ENCODE measurements around the gene RPRD1B.

Gene RPRD1B

GRCh38 chr20:38040276-38040675, 6.7 kb downstream of the RPRD1B start:
- WGBS, 2 experiments: 30 to 59% methylated on average over 1 of the region's 1 CpG
- H3K36me3 ChIP-seq (ENCODE audit: control insufficient read depth, insufficient read depth, low read length): peaks cover 15% of the 10 kb centered on the region
- no peaks in the 10 kb centered on the region for H3K9me3 ChIP-seq (ENCODE audit: control insufficient read depth, low read length)
- no peaks in the 10 kb centered on the region for H3K4me1 ChIP-seq (ENCODE audit: control insufficient read depth, insufficient read depth, low read length)
- no peak overlapping the region for H3K4me3 ChIP-seq (ENCODE audit: insufficient read depth, low read depth, low read length)
- H3K27ac ChIP-seq (ENCODE audit: insufficient read depth, low read depth, low read length, poor library complexity, severe bottlenecking): no peak overlapping the region
- H3K27me3 ChIP-seq (ENCODE audit: control insufficient read depth, insufficient read depth, low read length, poor library complexity, severe bottlenecking): no peaks in the 10 kb centered on the region

DNA sequence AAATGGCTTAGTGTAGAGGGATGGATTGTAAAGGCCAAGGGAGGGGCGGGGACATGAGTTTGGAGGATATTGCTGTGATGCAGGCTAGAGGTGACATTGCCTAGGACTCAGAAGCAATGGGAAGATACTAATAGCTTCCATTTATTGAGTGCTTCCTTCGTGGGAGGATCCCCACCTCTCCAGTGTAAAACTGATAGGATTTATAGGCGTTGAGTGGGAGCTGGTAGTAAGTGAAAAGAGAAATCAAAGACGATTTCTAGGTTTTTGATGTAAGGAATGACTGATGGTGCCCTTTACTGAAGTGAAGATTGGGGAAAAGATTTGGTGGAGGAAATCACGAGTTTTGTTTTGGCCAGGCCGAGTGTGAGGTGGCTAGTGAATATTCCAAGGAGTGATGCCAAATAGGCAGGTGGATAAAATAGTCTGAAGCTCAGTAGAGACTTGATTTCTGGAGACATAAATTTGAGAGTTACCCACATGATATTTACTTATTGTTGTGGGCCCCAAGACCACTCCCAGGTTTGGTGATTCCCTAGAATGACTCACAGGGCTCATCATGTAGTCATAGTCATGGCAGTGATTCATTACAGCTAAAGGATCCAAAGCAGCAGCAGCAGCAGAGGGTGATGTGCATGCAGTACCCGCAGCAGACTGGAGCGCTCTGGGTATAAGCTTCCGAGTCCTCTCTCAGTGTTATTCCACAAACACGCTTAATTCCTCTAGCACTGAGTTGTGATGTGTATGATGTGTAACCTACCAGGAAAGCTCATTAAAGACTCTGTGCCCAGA, 10.2 kb downstream of the RPRD1B start:
- no peak overlapping the region for H3K27ac ChIP-seq (ENCODE audit: insufficient read depth, low read depth, low read length, poor library complexity, severe bottlenecking)
- peaks cover 7% of the 10 kb centered on the region for H3K36me3 ChIP-seq (ENCODE audit: control insufficient read depth, insufficient read depth, low read length)
- H3K27me3 ChIP-seq (ENCODE audit: control insufficient read depth, insufficient read depth, low read length, poor library complexity, severe bottlenecking): no peaks in the 10 kb centered on the region
- 92 to 95% methylated on average over 10 of the region's 10 CpGs for WGBS, 2 experiments
- H3K9me3 ChIP-seq (ENCODE audit: control insufficient read depth, low read length): no peaks in the 10 kb centered on the region
- H3K4me3 ChIP-seq (ENCODE audit: insufficient read depth, low read depth, low read length): no peak overlapping the region
- H3K4me1 ChIP-seq (ENCODE audit: control insufficient read depth, insufficient read depth, low read length): peaks cover 7% of the 10 kb centered on the region

- no peaks in the 10 kb centered on the region for H3K27me3 ChIP-seq (ENCODE audit: control insufficient read depth, insufficient read depth, low read length, poor library complexity, severe bottlenecking)
- no peak overlapping the region for H3K27ac ChIP-seq (ENCODE audit: insufficient read depth, low read depth, low read length, poor library complexity, severe bottlenecking)
- peaks cover 7% of the 10 kb centered on the region for H3K36me3 ChIP-seq (ENCODE audit: control insufficient read depth, insufficient read depth, low read length)
- H3K4me3 ChIP-seq (ENCODE audit: insufficient read depth, low read depth, low read length): no peak overlapping the region
- 73 to 89% methylated on average over 2 to 3 of the region's 3 CpGs for WGBS, 2 experiments
- no peaks in the 10 kb centered on the region for H3K9me3 ChIP-seq (ENCODE audit: control insufficient read depth, low read length)
- H3K4me1 ChIP-seq (ENCODE audit: control insufficient read depth, insufficient read depth, low read length): peaks cover 7% of the 10 kb centered on the region
Observed at GRCh38 chr20:38044685-38045084, 11.1 kb downstream of the RPRD1B start.

- Histone ChIP-seq H3K9me3 (ENCODE audit: control insufficient read depth, low read length) (no peaks in the 10 kb centered on the region), H3K36me3 (ENCODE audit: control insufficient read depth, insufficient read depth, low read length) (peaks cover 7% of the 10 kb centered on the region), H3K4me3 (ENCODE audit: insufficient read depth, low read depth, low read length) (no peak overlapping the region), H3K4me1 (ENCODE audit: control insufficient read depth, insufficient read depth, low read length) (peaks cover 7% of the 10 kb centered on the region), H3K27ac (ENCODE audit: insufficient read depth, low read depth, low read length, poor library complexity, severe bottlenecking) (no peak overlapping the region), H3K27me3 (ENCODE audit: control insufficient read depth, insufficient read depth, low read length, poor library complexity, severe bottlenecking) (no peaks in the 10 kb centered on the region)
- WGBS, 2 experiments: 70 to 76% methylated on average over 4 of the region's 4 CpGs
Observed at GRCh38 chr20:38046572-38046971, 13.0 kb downstream of the RPRD1B start.

DNA sequence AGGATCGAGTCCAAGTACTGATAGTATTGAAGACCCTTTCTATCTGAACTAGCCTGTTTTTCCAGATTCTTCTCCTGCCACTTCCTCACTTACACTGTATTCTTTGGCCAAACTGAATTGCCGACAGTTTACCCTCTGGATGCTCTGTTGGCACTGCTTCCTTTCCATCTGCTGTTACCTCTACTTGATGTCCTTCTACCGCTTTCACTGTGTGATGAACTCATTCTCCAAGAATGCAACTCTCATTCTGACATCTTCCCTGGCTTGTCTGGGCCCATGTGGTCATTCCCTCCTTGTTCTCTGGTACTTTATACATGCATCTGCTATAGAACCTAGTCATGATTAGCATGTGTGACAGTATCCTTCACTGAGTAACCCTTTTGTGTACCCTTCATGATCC, 16.3 kb downstream of the RPRD1B start:
- Histone ChIP-seq H3K36me3 (ENCODE audit: control insufficient read depth, insufficient read depth, low read length) (peaks cover 4% of the 10 kb centered on the region), H3K4me3 (ENCODE audit: insufficient read depth, low read depth, low read length) (no peak overlapping the region), H3K4me1 (ENCODE audit: control insufficient read depth, insufficient read depth, low read length) (peaks cover 7% of the 10 kb centered on the region), H3K27me3 (ENCODE audit: control insufficient read depth, insufficient read depth, low read length, poor library complexity, severe bottlenecking) (no peaks in the 10 kb centered on the region), H3K27ac (ENCODE audit: insufficient read depth, low read depth, low read length, poor library complexity, severe bottlenecking) (no peak overlapping the region), H3K9me3 (ENCODE audit: control insufficient read depth, low read length) (no peaks in the 10 kb centered on the region)
- WGBS, 2 experiments: 94 to 96% methylated on average over 3 of the region's 3 CpGs

DNA sequence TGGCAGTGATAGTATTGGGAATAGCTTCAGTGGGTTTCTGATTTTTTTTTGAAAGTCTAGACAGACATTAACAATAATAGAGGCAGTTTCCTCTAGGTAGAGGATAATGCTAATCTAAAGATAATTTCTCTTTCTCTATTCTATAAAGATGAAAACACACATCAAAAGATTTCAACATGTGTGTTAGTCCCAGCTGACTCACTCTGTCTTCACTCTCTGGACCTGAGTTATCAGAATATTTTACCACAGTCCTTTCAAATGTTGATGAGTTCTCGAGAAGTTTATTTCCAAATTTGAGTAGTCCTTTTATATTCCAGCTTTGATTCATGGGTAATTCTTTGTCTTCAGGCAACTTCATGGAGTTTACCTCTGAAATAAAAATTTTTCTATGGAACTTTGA, 17.1 kb downstream of the RPRD1B start:
- Histone ChIP-seq H3K9me3 (ENCODE audit: control insufficient read depth, low read length) (no peaks in the 10 kb centered on the region), H3K36me3 (ENCODE audit: control insufficient read depth, insufficient read depth, low read length) (peaks cover 4% of the 10 kb centered on the region), H3K27me3 (ENCODE audit: control insufficient read depth, insufficient read depth, low read length, poor library complexity, severe bottlenecking) (no peaks in the 10 kb centered on the region), H3K4me3 (ENCODE audit: insufficient read depth, low read depth, low read length) (no peak overlapping the region), H3K27ac (ENCODE audit: insufficient read depth, low read depth, low read length, poor library complexity, severe bottlenecking) (no peak overlapping the region), H3K4me1 (ENCODE audit: control insufficient read depth, insufficient read depth, low read length) (peaks cover 7% of the 10 kb centered on the region)
- 81 to 88% methylated on average over 1 of the region's 1 CpG for WGBS, 2 experiments

GRCh38 chr20:38052870-38053269, 19.3 kb downstream of the RPRD1B start:
- Histone ChIP-seq H3K27me3 (ENCODE audit: control insufficient read depth, insufficient read depth, low read length, poor library complexity, severe bottlenecking) (no peaks in the 10 kb centered on the region), H3K4me3 (ENCODE audit: insufficient read depth, low read depth, low read length) (no peak overlapping the region), H3K27ac (ENCODE audit: insufficient read depth, low read depth, low read length, poor library complexity, severe bottlenecking) (no peak overlapping the region), H3K9me3 (ENCODE audit: control insufficient read depth, low read length) (no peaks in the 10 kb centered on the region), H3K4me1 (ENCODE audit: control insufficient read depth, insufficient read depth, low read length) (no peaks in the 10 kb centered on the region), H3K36me3 (ENCODE audit: control insufficient read depth, insufficient read depth, low read length) (peaks cover 4% of the 10 kb centered on the region)
- 95% methylated on average over 1 to 2 of the region's 2 CpGs for WGBS, 2 experiments

DNA sequence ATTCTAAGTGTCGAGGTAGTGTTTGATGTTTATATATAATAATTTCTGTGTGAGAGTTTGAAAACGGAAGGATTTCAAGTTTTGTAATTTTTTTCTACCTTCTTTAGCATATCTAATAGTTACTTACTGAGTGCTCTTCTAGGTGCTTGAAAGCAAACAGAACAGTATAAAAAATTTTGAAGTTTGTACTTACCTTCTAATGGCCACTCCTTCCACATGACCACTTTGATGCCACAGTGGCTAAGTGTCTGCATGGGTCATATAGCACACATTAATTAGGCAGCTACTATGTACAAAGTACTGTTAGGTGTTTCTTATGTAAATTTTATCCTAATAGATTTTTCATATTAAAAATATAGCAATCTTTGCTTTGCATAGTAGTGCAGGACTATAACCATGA, 21.1 kb downstream of the RPRD1B start:
- 90 to 94% methylated on average over 1 of the region's 2 CpGs for WGBS, 2 experiments
- Histone ChIP-seq H3K27me3 (ENCODE audit: control insufficient read depth, insufficient read depth, low read length, poor library complexity, severe bottlenecking) (no peaks in the 10 kb centered on the region), H3K4me1 (ENCODE audit: control insufficient read depth, insufficient read depth, low read length) (no peaks in the 10 kb centered on the region), H3K36me3 (ENCODE audit: control insufficient read depth, insufficient read depth, low read length) (peaks cover 7% of the 10 kb centered on the region), H3K9me3 (ENCODE audit: control insufficient read depth, low read length) (no peaks in the 10 kb centered on the region), H3K4me3 (ENCODE audit: insufficient read depth, low read depth, low read length) (no peak overlapping the region), H3K27ac (ENCODE audit: insufficient read depth, low read depth, low read length, poor library complexity, severe bottlenecking) (no peak overlapping the region)

DNA sequence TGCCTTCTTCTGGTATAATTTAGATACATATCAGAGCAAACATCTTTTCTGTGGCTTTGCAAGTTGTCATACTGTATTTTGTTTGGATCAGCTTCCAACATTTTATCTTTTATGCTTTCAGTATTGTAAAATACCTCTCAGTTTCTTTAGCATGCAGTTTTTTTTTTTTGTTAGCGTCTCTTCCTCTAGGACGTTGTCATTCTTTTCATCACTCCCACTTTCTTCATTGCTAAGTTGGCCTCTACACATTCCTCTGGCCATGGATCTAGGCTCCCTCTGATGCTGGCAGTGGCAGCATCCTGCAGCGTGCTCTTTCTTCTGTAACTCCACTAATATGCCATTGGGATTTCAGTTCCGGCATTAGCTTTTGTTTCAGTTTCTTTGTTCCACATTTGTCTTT, 21.7 kb downstream of the RPRD1B start:
- H3K4me1 ChIP-seq (ENCODE audit: control insufficient read depth, insufficient read depth, low read length): no peaks in the 10 kb centered on the region
- peaks cover 13% of the 10 kb centered on the region for H3K36me3 ChIP-seq (ENCODE audit: control insufficient read depth, insufficient read depth, low read length)
- no peaks in the 10 kb centered on the region for H3K27me3 ChIP-seq (ENCODE audit: control insufficient read depth, insufficient read depth, low read length, poor library complexity, severe bottlenecking)
- 76 to 77% methylated on average over 4 of the region's 4 CpGs for WGBS, 2 experiments
- no peaks in the 10 kb centered on the region for H3K9me3 ChIP-seq (ENCODE audit: control insufficient read depth, low read length)
- no peak overlapping the region for H3K27ac ChIP-seq (ENCODE audit: insufficient read depth, low read depth, low read length, poor library complexity, severe bottlenecking)
- no peak overlapping the region for H3K4me3 ChIP-seq (ENCODE audit: insufficient read depth, low read depth, low read length)

DNA sequence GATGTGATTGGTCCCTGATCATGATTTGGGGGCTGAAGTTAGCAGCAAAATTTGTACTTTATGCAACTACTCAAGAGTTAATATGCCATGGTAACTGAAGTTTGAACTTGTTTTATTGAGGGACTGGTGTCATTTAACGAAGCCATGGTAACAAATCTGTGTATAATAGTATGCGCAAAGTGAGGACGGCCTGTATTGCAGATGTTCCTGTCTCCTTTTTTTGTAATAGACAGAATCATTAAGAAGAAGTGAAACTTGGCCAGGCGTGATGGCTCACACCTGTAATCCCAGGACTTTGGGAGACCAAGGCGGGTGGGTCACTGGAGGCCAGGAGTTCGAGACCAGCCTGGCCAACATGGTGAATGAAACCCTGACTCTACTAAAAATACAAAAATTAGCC, 22.3 kb downstream of the RPRD1B start:
- no peaks in the 10 kb centered on the region for H3K4me1 ChIP-seq (ENCODE audit: control insufficient read depth, insufficient read depth, low read length)
- no peak overlapping the region for H3K4me3 ChIP-seq (ENCODE audit: insufficient read depth, low read depth, low read length)
- WGBS, 2 experiments: 93 to 95% methylated on average over 6 of the region's 6 CpGs
- H3K9me3 ChIP-seq (ENCODE audit: control insufficient read depth, low read length): no peaks in the 10 kb centered on the region
- no peaks in the 10 kb centered on the region for H3K27me3 ChIP-seq (ENCODE audit: control insufficient read depth, insufficient read depth, low read length, poor library complexity, severe bottlenecking)
- peaks cover 18% of the 10 kb centered on the region for H3K36me3 ChIP-seq (ENCODE audit: control insufficient read depth, insufficient read depth, low read length)
- no peak overlapping the region for H3K27ac ChIP-seq (ENCODE audit: insufficient read depth, low read depth, low read length, poor library complexity, severe bottlenecking)
